ENCODE measurements around the gene SKA2. TPM values are rescaled to one million over a fixed set of nuclear protein-coding genes. Genes with fewer than 3 reads are reported as not detected.
A peak's percentile ranks its signal among the peaks of the same experiment; 100 is the strongest.
"Not testable (repeated sequence)": the region's sequence is repeated elsewhere in the genome, so short reads cannot be mapped to it uniquely, and the experiment has no call there.

Gene SKA2
- total RNA-seq, 1 donor from 2014 or later = 37.1 TPM

DNA sequence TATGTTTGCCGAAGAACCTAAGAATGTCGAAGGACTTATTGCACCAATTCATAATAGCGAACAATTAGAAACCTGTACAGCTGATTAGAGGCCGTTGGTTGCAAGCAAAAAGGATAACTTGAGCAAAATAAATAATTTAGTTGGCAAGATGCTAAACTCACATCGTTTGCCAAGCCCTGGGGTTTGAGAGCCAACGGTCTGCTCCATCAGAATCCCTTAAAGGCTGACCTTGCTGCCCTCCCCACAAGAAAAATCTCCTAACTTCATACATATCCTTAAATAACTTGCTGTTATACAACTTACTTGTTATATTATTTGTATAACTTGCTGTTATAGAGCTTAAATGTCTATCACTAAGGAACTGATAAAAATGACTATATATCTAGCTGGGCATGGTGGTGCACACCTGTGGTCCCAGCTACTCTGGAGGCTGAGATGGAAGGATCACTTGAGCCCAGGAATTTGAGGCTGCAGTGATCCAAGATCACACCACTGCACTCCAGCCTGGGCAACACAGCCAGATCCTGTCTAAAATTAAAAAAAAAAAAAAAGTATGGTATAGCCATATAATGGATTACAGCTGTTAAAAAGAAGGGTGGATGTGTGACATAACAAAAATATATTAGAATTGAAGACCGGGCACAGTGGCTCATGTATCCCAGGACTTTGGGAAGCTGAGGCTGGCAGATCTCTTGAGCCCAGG, 46.4 kb downstream of the SKA2 start:
- no peak for DNase-seq
- intact Hi-C loops (cut with micrococcal nuclease) = no loop called here

DNA sequence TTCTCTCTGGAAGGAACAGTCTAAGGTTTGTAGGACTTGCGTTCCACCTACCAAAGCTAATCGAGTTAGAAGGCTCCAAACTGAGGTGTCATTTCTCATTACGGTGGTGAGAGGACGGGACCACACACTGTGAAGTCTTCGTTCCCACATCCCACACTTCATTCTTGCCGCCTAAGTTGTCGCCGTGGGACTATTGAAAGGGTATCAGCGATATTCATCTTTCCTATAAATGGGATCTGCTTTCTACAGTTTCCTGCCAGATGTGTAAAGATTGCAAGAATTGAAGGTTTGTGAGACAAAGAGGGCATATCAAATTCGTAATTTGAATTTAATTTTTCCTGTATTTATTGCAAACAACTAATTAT, 47.7 kb downstream of the SKA2 start:
- ATAC-seq (no peak), DNase-seq (no peak)
- intact Hi-C loops (cut with micrococcal nuclease) = no loop called here

More for the DNA sequence above, 46.4 kb downstream of the SKA2 start:
- no peak for ATAC-seq

DNA sequence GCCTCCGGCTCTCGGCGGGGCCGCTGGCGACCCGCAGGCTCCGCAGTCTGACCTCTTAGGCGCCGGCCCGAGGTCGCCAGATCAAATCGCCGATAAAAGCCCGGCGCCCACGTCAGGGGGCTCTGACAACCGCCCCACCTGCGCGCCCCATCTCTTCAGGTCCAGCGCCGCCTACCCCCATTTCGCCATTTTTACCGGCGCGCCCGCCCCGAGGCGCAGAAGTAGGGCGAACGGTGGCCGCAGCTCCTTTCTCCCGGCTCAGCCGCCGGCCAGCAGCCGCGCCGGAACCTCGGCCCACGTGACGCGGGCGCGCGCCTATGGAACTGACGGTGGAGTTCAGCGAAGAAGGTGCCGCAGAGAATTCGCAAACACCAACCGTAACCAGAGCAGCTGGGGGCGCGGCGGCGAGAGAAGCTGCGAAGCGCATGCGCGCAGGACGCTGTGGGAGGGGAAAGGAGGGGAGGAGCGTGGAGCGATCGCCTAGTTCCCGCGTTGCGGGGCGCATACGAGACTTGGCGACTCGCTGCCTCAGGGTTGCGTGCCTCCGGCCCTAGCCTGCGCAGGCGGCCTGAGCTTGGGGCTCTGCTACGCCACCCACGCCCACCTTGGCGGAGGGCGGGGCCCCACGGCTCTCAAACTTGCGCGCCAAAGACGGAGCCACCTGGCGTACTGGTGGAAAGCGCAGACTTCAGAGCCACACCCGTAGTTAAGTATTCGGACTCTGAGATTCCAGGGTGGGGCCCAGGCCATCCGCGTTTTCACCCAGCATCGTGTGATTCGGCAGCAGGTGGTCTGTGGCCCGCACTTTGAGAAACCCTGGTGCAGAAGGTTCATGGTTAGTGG, 48.3 kb downstream of the SKA2 start, which contains the start of gene TRIM37:
TSS of gene TRIM37 (minus strand) at position 418 of the 843 bp plus-strand sequence. CDS start 419 bp downstream, outside the sequence.
- DNase-seq (peak; percentile 98), ATAC-seq (peak; percentile 98)
- intact Hi-C loops (cut with micrococcal nuclease) = no loop called here

DNA sequence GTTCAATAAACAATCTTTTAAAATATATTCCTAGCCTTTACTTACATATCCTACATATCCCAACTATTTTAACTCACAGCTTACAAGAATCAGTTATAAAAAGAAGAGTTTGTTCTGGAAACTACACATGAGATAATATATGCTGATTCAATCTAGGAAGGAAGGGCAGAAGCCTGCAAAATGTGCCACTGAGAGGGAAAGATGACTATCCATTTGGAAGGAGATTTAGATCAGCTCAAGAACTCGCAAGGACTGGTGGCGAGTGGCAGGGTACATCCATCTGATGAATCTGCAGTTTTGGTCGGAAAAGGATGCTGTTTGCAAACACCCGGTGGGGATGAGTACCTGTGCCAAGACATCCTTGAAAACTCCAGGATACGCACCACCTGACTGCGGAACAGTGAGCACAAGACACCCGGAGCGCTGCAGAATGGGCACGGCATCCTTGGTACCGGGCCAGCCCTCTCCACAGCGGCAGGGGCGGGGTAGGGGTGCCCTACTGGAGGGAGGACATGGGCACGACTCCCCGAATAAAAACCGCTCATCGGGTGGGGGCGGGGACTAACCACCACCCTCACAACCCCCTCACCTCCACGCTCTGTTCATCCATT, 49.0 kb downstream of the SKA2 start:
- ATAC-seq (peak; percentile 64), DNase-seq (peak; percentile 79)
- intact Hi-C loops (cut with micrococcal nuclease) = no loop called here

DNA sequence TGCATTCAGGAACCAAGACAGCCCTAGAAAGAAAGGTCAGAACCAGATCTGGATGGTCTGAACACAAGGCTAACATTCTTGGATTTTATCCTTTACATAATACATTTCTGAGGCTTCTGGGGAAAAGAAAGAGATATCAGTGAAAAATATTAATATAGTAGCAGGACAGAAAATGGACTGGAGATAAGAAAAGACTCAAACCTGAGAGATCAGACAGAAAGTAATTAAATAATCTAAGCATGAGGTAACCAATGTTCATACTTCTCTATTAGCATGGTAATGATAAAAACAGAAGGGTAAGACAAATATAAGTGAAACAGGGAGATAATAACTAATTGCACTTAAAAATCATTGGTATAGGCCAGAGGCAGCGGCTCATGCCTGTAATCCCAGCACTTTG, 53.8 kb downstream of the SKA2 start:
- intact Hi-C loops (cut with micrococcal nuclease) = no loop called here
- no peak for ATAC-seq
- DNase-seq = no peak

DNA sequence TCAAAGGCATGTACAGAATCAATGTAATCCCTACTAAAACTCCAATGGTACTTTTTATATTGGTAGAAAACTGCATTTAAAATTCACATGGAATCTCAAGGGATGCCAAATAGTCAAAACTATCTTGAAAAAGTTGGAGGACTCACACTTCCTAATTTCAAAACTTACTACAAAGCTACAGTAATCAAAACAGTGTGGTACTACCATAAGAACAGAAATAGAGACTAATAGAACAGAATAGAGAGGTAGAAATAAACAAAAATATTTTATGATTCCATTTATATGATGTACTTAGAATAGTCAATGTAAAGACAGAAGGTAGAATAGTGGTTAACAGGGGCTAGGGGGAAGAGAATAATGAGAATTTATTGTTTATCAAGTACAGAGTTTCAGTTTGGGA, 57.1 kb downstream of the SKA2 start:
- intact Hi-C loops (cut with micrococcal nuclease) = no loop called here
- DNase-seq (no peak), ATAC-seq (no peak)

DNA sequence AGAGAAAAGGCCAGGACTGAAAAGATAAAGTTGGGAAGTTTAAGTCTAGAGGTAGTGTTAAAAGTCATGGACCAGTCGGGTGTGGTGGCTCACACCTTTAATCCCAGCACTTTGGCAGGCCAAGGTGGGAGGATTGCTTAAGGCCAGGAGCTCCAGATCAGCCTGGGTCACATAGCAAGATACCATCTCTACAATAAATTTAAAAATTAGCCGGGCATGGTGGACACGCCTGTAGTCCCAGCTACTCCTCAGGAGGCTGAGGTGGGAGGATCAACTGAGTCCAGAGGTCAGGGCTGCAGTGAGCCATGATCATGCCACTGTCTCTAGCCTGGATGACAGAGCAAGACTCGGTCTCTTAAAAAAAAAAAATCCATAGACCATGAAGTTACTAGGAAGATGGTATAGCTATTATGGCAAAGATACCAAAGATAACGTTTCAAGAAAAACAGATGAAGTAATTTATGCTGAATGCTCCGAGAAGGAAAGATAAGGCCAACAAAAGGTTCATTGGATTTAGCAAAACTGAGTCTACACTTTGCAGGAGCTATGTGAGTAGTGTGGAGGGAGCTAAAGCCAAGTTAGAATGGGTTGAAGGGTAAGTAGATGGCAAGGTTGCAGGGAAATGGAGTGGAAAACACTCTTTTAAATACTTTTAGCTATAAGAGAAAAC, 60.0 kb downstream of the SKA2 start:
- DNase-seq = no peak
- no peak for ATAC-seq
- intact Hi-C loops (cut with micrococcal nuclease) = no loop called here

DNA sequence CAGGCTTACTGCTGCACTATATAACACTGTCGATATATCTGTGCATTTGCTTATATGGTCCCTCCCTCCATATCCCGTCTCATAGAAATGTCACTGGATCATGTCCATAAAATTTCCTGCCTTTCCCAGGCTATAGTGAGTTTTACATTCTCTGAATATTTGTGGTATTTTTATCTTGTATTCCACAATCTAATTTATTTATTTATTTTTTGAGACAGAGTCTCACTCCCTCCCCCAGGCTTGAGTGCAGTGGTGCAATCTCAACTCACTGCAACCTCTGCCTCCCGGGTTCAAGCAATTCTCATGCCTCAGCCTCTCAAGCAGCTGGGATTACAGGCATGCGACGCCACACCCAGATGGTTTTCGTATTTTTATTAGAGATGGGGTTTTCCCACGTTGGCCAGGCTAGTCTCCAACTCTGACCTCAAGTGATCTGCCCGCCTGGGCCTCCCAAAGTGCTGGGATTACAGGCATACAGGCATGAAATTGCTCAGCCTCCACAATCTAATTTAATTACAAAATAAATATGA, 61.2 kb downstream of the SKA2 start:
- ATAC-seq (peak; percentile 86), DNase-seq (peak; percentile 51)
- intact Hi-C loops (cut with micrococcal nuclease) = no loop called here

DNA sequence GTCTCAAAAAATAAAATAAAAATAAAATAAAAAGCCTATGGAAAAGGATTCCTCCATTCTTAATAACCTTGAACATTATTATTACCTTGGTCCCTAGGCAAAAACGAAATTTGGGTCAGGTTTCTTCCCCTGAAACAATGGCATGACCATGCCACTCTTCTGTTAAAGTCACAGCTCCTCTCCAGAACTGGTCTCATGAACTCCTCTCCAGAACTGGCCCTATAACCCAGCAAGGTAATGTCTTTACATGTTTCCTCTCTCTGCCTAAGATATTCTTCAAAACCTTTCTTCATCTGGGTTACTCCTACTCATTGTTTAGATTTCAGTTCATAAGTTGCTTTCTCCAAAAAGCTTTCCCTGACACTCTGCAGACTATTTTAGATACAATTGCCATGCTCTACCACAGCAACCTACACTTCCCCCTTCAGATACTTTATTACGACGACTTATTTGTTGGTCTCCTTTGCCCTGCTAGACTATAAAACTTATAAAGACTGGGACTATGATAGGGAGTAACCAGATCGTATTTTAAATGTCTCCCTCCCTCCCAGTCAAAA, 61.8 kb downstream of the SKA2 start:
- DNase-seq = no peak
- ATAC-seq = peak; percentile 47
- intact Hi-C loops (cut with micrococcal nuclease) = no loop called here

DNA sequence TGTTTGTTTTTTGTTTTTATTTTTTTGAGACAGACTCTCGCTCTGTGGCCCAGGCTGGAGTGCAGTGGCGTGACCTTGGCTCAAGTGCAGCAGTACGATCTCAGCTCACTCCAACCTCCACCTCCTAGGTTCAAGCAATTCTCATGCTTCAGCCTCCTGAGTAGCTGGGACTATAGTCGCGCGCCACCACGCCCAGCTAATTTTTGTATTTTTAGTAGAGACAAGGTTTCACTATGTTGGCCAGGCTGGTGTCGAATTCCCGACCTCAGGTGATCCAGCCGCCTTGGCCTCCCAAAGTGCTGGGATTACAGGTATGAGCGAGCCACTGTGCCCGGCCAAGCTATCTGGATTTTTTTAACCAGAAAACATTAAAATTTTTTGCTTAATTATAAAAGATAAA, 64.4 kb downstream of the SKA2 start:
- ATAC-seq; DNase-seq; intact Hi-C loops (cut with micrococcal nuclease): not testable (repeated sequence)

DNA sequence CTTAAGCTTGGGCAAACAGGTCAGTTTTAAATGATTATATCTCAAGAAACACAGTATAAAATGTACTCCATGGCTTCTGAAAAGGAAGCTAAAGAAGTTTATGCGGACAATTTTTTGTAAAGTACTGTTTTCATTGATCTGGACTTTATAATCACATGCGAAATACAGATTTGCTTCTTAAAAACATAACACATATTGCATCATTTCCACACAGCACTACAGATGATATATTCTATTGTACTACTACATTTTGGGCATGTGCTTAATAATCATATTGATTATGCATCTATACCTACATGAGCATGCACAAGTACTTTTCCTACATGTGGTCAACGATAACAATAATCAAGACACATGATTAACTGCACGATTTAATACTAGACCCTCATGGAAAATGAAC, 70.8 kb downstream of the SKA2 start:
- intact Hi-C loops (cut with micrococcal nuclease) = no loop called here
- ATAC-seq (no peak), DNase-seq (no peak)

DNA sequence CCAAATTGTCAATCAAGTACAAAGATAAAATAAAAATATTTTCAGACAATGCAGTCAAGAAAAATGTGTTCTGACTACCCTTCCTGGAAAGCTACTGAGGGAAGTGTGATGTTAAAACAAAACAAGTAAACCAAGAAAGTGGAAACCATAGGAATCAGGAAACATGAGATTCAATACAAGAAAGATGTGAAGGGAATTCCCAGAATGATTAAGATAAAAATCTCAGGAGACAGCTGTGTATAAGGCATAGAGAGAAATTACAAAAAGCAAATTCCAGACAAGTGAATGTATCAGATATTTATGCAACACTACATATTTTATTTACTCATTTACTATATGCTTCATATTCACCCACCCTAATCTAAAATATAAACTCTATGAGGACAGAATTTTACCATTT, 80.5 kb downstream of the SKA2 start:
- intact Hi-C loops (cut with micrococcal nuclease) = no loop called here
- ATAC-seq (no peak), DNase-seq (no peak)

DNA sequence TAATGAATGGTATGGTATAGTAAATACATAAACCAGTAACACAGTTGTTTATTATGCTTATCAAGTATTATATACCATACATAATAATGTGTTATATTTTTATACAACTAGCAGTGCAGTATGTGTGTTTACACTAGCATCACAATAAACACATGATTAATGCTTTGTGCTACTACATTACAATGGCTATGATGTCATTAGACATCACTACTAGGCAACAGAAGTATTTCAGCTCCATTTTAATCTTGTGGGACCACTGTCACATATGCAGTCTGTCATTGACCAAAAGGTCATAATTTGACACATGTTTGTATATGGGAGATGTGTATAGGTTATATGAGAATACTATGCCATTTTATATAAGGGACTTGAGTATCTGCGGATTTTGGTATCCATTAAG, 81.0 kb downstream of the SKA2 start:
- ATAC-seq = no peak
- intact Hi-C loops (cut with micrococcal nuclease) = no loop called here
- no peak for DNase-seq

DNA sequence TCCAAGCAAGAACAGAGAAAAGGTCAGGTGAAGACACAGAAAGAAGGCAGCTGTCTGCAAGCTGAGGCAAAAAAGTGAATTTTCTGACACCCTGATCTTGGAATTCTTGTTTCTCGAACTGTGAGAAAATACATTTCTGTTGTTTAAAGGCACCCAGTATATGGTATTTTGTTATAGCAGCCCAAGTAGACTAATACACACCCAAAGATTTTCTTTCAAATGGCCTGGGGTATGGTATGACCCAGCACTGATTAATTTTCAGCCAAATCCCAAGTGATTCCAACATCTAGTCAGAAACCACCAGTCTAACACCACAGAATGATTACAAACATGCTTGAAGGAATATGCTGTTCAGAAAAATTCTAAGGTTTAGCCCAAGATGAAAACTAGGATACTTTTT, 85.1 kb downstream of the SKA2 start:
- DNase-seq = no peak
- ATAC-seq = no peak
- intact Hi-C loops (cut with micrococcal nuclease) = no loop called here

DNA sequence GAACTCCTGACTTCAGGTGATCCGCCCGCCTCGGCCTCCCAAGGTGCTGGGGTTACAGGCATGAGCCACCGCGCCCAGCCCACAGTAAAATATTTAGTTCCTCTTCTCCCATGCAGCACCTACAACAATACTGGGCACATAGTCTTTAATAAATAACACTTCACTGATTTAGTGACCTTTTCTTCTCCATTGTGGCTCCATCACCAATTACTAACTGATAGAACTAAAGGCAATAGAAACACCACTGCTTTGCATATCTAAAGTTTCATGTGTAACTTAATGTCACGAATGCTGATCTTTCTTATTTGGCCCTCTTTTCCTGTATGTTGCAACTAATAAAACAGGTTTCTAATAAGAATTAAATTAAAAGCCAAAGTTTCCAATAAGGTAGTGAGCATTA, 87.2 kb downstream of the SKA2 start:
- intact Hi-C loops (cut with micrococcal nuclease) = no loop called here
- DNase-seq (no peak), ATAC-seq (no peak)

DNA sequence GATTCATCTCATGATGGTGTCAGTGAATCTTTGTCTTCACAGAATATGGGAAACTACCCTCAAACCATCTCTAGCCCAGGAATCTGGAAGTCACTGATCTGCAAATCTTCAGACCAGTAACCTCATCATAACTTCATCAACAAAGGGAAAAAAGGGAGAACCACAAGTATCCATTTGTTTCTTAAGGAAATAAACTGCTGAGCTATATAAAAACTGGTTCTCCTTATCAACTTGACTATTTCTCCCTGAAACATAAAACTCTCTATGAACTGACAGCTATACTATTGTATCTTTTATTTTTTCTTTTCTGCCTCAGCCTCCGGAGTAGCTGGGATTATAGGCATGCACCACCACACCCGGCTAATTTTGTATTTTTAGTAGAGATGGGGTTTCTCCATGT, 87.6 kb downstream of the SKA2 start:
- intact Hi-C loops (cut with micrococcal nuclease) = no loop called here
- DNase-seq (no peak), ATAC-seq (no peak)

DNA sequence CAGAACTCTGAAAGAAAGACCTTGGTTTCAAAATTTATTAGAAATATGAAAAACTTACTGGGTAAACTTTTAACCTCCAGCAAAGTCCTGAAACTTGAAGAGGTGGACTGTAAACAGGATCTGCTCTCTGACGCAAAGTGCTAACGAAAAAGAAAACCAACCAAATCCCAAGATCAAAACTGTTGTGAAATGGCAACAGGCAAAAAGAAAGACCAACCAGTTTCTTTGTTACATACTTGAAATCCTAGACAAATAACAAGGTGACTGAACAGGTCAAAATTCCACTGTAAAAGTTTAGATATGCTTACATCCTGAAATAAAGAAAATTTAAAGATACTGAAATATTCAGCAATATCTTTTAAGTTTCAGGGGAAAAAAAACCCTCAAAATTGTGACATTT, 92.5 kb downstream of the SKA2 start:
- intact Hi-C loops (cut with micrococcal nuclease) = no loop called here
- ATAC-seq (no peak), DNase-seq (no peak)

Data from left ventricle myocardium superior (tissue), 1 donor.